ENCODE measurements around the gene PTPRE. TPM values are rescaled to one million over a fixed set of nuclear protein-coding genes. Genes with fewer than 3 reads are reported as not detected.

The PTPRE gene
- total RNA-seq, 1 experiment from 2014 or later, result 0.69 TPM

- no peaks in the 10 kb centered on the region for H3K36me3 ChIP-seq (replicated peaks; ENCODE audit: control insufficient read depth, insufficient read depth, low read length)
- H3K4me3 ChIP-seq (ENCODE audit: insufficient read depth, low read depth, low read length), result no peak overlapping the region
- no peak for DNase-seq
- H3K27me3 ChIP-seq (ENCODE audit: control insufficient read depth, insufficient read depth, low read length), result no peaks in the 10 kb centered on the region
These were observed 130.0 kb downstream of the PTPRE start for GRCh38 chr10:128036746-128037543.

GRCh38 chr10:128040096-128040495 is 133.2 kb downstream of the PTPRE start:
- H3K27me3 ChIP-seq (ENCODE audit: control insufficient read depth, insufficient read depth, low read length), result no peaks in the 10 kb centered on the region
- DNase-seq, result no peak
- H3K4me3 ChIP-seq (ENCODE audit: insufficient read depth, low read depth, low read length), result no peak overlapping the region
- H3K36me3 ChIP-seq (replicated peaks; ENCODE audit: control insufficient read depth, insufficient read depth, low read length), result no peaks in the 10 kb centered on the region

- Histone ChIP-seq H3K4me3 (ENCODE audit: insufficient read depth, low read depth, low read length) (no peak overlapping the region), H3K27me3 (ENCODE audit: control insufficient read depth, insufficient read depth, low read length) (no peaks in the 10 kb centered on the region), H3K36me3 (replicated peaks; ENCODE audit: control insufficient read depth, insufficient read depth, low read length) (no peaks in the 10 kb centered on the region)
- no peak for DNase-seq
These were observed 133.8 kb downstream of the PTPRE start for GRCh38 chr10:128040681-128041080.

GRCh38 chr10:128042131-128042610 is 135.3 kb downstream of the PTPRE start:
- Histone ChIP-seq H3K27me3 (ENCODE audit: control insufficient read depth, insufficient read depth, low read length) (no peaks in the 10 kb centered on the region; the same call in 1 of the 2 replicates), H3K4me3 (ENCODE audit: insufficient read depth, low read depth, low read length) (no peak overlapping the region), H3K36me3 (replicated peaks; ENCODE audit: control insufficient read depth, insufficient read depth, low read length) (no peaks in the 10 kb centered on the region)
- DNase-seq, result no peak

- Histone ChIP-seq H3K36me3 (replicated peaks; ENCODE audit: control insufficient read depth, insufficient read depth, low read length) (no peaks in the 10 kb centered on the region), H3K4me3 (ENCODE audit: insufficient read depth, low read depth, low read length) (no peak overlapping the region), H3K27me3 (ENCODE audit: control insufficient read depth, insufficient read depth, low read length) (no peaks in the 10 kb centered on the region; the same call in 1 of the 2 replicates)
- no peak for DNase-seq
These were observed 136.5 kb downstream of the PTPRE start for GRCh38 chr10:128043259-128044045.

- DNase-seq, result no peak
- Histone ChIP-seq H3K36me3 (replicated peaks; ENCODE audit: control insufficient read depth, insufficient read depth, low read length) (no peaks in the 10 kb centered on the region), H3K4me3 (ENCODE audit: insufficient read depth, low read depth, low read length) (no peak overlapping the region), H3K27me3 (ENCODE audit: control insufficient read depth, insufficient read depth, low read length) (no peaks in the 10 kb centered on the region; the same call in 1 of the 2 replicates)
These were observed 137.3 kb downstream of the PTPRE start for GRCh38 chr10:128044186-128044585.

- Histone ChIP-seq H3K4me3 (ENCODE audit: insufficient read depth, low read depth, low read length) (no peak overlapping the region), H3K36me3 (replicated peaks; ENCODE audit: control insufficient read depth, insufficient read depth, low read length) (no peaks in the 10 kb centered on the region), H3K27me3 (ENCODE audit: control insufficient read depth, insufficient read depth, low read length) (no peaks in the 10 kb centered on the region; the same call in 1 of the 2 replicates)
- DNase-seq, result no peak
These were observed 138.3 kb downstream of the PTPRE start for GRCh38 chr10:128044961-128045832.

GRCh38 chr10:128045833-128046120 is 138.9 kb downstream of the PTPRE start:
- DNase-seq, result no peak
- H3K4me3 ChIP-seq (ENCODE audit: insufficient read depth, low read depth, low read length), result no peak overlapping the region
- no peaks in the 10 kb centered on the region for H3K36me3 ChIP-seq (replicated peaks; ENCODE audit: control insufficient read depth, insufficient read depth, low read length)
- no peaks in the 10 kb centered on the region; the same call in 1 of the 2 replicates for H3K27me3 ChIP-seq (ENCODE audit: control insufficient read depth, insufficient read depth, low read length)

- no peaks in the 10 kb centered on the region; the same call in 1 of the 2 replicates for H3K27me3 ChIP-seq (ENCODE audit: control insufficient read depth, insufficient read depth, low read length)
- H3K4me3 ChIP-seq (ENCODE audit: insufficient read depth, low read depth, low read length), result no peak overlapping the region
- DNase-seq, result no peak
- H3K36me3 ChIP-seq (replicated peaks; ENCODE audit: control insufficient read depth, insufficient read depth, low read length), result no peaks in the 10 kb centered on the region
These were observed 139.5 kb downstream of the PTPRE start for GRCh38 chr10:128046156-128046952.

GRCh38 chr10:128046953-128047290 is 140.0 kb downstream of the PTPRE start:
- peak; percentile 70 for DNase-seq
- Histone ChIP-seq H3K4me3 (ENCODE audit: insufficient read depth, low read depth, low read length) (no peak overlapping the region), H3K27me3 (ENCODE audit: control insufficient read depth, insufficient read depth, low read length) (no peaks in the 10 kb centered on the region; the same call in 1 of the 2 replicates), H3K36me3 (replicated peaks; ENCODE audit: control insufficient read depth, insufficient read depth, low read length) (no peaks in the 10 kb centered on the region)

GRCh38 chr10:128047351-128047750 is 140.4 kb downstream of the PTPRE start:
- DNase-seq, result peak; percentile 94
- Histone ChIP-seq H3K4me3 (ENCODE audit: insufficient read depth, low read depth, low read length) (no peak overlapping the region), H3K27me3 (ENCODE audit: control insufficient read depth, insufficient read depth, low read length) (no peaks in the 10 kb centered on the region; the same call in 1 of the 2 replicates), H3K36me3 (replicated peaks; ENCODE audit: control insufficient read depth, insufficient read depth, low read length) (no peaks in the 10 kb centered on the region)

- no peak for DNase-seq
- Histone ChIP-seq H3K36me3 (replicated peaks; ENCODE audit: control insufficient read depth, insufficient read depth, low read length) (no peaks in the 10 kb centered on the region), H3K27me3 (ENCODE audit: control insufficient read depth, insufficient read depth, low read length) (no peaks in the 10 kb centered on the region; the same call in 1 of the 2 replicates), H3K4me3 (ENCODE audit: insufficient read depth, low read depth, low read length) (no peak overlapping the region)
These were observed 141.3 kb downstream of the PTPRE start for GRCh38 chr10:128047991-128048818.

GRCh38 chr10:128048819-128049210 is 141.9 kb downstream of the PTPRE start:
- no peaks in the 10 kb centered on the region; the same call in 1 of the 2 replicates for H3K27me3 ChIP-seq (ENCODE audit: control insufficient read depth, insufficient read depth, low read length)
- no peaks in the 10 kb centered on the region for H3K36me3 ChIP-seq (replicated peaks; ENCODE audit: control insufficient read depth, insufficient read depth, low read length)
- H3K4me3 ChIP-seq (ENCODE audit: insufficient read depth, low read depth, low read length), result no peak overlapping the region
- no peak for DNase-seq

All from H7 (cell line).